GM19025 (cell line): ENCODE measurements around the gene STX5.
A peak's percentile ranks its signal among the peaks of the same experiment; 100 is the strongest.
"Not testable (repeated sequence)": the region's sequence is repeated elsewhere in the genome, so short reads cannot be mapped to it uniquely, and the experiment has no call there.

Experiments used
- ATAC-seq: cut with Tn5 transposase; IDR thresholded peaks from one replicate; pipeline ENCODE4 v1.9.1; 2021; ENCODE audit warnings: mild to moderate bottlenecking, low read depth, moderate library complexity; ENCODE audit not compliant: unreplicated experiment

Gene STX5

DNA sequence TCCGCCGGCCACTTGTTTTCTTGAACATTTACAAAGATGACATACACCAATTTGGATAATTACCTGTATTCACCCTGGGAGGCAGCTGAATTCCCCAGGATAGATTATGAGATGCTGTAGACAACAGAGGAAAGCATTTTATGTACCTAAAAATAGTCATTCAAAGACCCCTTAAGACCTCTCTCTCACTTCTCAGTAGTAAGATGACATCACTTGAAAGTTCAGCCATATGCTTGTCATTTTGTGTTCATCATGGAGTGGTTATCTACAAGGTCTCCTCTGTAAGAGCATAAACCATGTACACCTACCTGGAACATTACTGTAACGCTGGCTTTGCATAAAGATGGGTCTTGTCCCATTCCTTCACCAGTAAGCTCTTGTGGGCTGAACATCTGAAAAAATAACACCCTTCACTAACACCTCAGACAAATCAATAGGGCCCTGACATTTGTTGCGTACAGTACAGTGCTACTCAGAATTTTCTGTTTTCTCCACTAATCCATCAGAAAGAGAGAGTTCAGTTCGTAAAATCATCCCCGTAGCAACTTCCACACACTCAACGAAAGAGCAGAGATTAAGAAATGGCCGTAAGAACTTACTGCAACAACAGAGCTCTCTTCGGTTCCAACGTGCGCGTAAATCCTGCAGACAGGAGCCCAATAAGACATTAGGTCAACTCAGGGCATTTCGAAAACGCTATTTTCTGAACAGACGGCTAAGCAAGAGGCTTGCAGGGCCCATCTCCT is 23.1 kb upstream of the STX5 start:
- no peak for ATAC-seq

DNA sequence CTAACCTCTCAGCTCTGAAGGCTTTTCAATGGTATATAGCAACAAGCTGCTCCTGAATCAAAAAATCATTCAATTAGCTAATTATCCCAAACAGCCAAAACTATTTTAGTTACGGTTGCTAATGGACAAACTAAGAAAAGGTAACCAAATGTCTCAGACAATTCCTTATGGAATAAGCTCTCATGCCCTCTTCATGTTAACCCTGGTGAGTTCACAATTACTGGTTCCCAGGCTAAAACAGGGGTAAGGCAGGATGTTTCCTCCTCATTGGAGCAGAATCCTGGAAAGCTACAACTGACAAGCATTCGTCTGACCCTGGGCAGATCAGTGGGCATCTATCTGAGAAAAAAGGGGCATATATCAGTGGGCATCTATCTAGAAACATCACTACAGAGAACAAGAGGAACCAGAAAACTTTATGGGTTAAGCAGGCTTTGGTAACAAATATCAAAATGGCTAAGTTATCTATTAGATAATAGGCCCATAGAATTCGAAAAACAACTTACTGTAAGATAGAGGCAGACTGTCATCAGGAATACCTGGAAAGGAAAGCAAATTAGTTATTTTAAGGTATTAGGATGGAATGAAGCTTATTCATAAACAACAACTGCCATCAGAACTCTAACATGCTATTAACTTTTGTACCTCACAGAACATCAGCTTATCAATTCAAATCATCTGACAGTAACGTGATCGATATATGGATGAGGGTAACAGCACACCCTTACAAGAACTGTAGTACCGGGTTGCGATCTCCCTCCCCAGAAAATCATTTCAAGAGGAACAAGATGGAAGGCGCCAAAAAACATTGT is 22.4 kb upstream of the STX5 start:
- no peak for ATAC-seq

DNA sequence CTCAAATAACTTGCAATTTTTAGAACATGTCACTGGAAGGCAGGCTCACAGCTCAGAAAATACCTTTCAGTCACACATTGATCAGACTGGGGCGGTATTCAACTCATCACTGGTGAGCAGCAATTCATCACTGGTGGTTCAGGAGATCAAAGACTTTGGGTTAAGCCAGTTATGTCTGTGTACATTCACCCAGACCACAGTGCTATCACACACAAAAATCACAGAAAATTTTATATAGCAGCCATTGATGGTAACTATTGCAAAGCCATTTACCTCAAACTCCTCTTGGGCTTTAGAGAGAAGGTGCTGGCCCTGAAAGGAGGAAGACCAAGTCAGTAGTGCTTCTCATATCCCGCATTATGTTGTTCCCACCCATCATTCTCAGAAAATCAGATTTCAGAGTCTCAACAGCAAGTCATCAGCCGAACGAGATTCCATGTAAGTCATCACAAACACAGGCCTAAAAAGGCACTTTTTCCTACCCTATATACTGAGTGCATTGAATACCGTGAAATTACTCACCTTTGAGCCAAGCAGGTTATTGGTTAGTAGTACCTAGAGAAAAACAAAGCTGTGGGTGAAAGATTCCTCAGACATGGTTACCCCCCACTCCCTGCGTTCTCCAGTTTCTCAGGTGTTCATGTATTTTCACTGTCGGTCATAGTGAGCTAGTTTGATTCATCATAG is 21.6 kb upstream of the STX5 start:
- no peak for ATAC-seq

DNA sequence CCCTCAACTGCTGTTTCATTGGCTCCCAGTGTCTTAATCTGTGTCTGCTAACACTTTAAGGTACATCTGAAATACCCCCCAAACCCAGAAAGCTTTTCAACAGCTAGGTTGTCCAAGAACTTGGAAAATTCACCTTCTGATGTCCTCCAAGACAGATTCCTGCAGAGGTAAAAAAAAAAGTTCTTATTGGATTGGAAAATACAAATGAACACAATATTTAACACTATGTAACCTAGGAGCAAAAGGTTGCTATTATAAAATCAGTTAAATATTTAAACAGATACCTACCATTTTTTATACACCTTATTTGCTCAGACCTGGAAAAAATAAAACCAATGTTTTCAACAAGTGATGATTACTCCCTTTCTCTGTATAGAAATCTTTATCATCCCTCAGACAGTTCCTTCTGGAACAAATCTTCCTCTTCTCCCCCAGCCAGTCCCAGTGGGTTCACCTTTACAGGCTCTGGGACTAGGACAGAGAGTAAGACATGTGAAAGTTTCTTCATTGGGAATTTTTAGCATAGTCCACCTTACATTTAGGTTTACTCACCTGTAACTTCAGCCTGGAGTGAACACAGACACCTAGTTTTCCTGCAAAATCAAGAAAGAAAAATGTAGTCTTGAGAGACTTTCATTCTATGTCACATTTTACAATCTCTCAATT is 20.8 kb upstream of the STX5 start:
- ATAC-seq = no peak

DNA sequence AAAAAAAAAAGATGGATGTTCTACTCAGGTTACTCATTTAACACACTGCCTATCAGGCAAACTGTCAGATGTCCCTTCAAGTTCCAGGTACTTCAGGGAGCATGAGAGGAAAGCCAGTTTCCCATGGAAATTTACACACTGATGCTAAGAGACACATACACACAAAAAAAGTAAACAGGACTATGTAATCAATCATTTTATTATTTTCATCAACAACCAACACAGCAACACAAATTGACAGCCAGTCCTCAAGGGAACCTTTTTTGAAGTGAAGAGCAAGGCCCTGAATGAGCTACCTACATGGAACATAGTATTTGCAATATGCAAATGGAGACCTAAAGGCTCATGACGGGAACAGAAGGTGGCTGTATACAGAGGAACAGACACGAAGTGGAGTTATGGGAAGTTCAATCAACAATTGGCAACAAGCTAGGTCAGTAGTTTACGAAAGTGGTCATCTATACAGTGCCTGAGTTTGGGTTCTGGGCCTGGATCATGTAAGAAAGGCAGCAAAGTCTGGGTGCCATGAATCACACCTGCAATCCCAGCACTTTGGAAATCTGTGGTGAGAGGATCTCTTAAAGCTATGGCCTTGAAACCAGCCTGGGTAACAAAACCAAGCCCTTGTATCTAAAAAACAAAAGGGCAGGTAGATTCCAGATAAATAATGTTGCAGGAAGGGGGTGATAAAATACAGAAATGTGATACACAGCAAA is 20.1 kb upstream of the STX5 start:
- ATAC-seq = no peak

DNA sequence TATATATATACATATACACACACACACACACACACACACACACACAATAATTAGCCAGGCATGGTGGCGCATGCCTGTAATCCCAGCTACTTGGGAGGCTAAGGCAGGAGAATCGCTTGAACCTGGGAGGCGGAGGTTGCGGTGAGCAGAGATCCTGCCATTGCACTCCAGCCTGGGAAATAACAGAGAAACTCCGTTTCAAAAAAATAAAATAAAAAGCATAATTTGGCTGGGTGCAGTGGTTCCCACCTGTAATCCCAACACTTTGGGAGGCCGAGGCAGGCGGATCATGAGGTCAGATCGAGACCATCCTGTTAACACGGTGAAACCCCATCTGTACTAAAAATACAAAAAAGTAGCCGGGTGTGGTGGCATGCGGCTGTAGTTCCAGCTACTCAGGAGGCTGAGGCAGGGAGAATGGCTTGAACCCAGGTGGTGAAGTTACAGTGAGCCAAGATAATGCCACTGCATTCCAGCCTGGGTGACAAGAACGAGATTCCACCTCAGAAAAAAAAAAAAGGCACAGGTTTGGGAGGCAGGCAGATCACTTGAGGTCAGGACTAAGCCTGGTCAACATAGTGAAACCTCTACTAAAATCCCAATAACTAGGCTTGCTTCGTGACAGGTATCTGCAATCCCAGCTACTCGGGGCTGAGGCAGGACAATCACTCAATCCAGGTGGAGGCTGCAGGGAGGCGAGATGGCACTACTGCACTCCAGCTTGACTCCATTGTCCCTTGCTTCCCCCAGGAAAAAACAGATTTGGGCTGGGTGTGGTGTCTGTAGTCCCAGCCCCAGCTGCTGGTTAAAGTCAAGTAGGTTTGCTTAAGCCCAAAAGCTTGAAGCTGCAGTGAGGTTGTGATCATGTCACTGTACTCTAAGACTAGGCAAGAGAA is 19.3 kb upstream of the STX5 start:
- no peak for ATAC-seq

DNA sequence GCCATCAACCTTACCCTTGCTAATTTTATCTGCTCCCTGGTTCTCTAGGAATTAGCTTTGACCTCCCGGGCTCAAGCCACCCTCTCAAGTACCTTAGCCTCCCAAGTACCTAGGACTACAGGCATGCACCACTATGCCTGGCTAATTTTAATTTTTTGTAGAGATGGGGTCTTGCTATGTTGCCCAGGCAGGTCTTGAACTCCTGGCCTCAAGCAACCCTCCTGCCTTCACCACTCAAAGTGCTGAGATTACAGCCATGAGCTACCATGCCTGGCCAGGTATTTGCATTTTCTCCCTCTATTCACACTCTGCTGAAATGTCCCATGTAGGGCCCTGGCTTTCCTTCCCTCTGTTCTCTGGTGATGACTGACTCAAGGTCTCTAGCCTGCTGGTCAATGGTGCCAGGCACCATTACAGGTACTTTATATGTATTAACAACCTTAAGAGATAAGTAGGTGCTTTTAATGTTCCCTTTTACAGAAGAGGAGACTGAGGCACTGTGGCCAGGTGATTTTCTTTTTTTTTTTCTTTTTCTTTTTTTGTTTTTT is 16.0 kb upstream of the STX5 start:
- no peak for ATAC-seq

DNA sequence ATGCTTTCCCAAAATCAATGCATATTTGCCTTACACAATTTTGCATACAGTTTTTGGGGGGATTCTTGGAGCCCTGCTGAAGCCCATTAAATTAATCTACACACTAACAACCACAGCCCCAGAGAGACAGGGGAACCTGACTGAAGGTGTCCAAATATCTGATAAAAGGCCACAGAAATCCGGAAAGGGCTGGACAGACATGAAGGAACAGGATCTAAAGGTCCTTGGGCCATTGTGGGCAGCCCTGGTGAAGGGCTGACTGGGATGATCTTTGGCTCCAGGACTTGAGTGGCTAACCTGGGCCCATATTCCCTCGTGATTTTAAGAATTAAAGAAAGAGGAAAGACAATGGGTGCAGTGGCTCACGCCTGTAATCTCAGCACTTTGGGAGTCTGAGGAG is 14.3 kb upstream of the STX5 start:
- ATAC-seq = no peak

DNA sequence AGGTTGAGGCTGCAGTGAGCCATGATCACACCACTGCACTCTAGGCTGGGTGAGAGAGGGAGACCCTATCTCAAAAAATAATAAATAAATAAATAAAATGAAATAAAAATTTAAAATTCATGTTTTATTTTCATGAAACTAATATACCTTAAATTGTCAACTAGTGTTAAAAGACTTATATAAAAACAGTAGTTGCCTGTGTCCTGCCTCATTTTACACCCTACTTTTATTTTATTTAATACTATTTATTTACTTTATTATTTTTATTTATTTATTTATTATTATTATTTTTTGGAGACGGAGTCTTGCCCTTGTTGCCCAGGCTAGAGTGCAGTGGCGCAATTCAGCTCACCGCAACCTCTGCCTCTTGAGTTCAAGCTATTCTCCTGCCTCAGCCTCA is 12.3 kb upstream of the STX5 start:
- ATAC-seq = no peak

DNA sequence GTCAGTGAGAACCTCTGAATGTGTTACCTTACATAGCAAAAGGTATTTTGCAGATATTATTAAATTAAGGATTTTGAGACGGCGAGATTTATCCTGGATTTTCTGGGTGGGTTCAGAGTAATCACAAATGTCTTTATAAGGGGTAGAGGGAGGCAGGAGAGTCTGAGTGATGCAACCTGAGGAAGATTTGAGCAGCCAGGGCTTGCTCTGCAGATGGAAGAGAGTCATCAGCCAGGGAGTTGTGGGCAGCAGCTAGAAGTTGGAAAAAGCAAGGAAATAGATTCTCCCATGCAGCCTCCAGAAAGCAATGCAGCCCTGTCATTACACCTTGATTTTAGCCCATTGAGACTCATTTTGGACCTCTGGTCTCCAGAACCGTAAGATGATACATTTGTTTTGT is 11.6 kb upstream of the STX5 start:
- ATAC-seq = no peak

DNA sequence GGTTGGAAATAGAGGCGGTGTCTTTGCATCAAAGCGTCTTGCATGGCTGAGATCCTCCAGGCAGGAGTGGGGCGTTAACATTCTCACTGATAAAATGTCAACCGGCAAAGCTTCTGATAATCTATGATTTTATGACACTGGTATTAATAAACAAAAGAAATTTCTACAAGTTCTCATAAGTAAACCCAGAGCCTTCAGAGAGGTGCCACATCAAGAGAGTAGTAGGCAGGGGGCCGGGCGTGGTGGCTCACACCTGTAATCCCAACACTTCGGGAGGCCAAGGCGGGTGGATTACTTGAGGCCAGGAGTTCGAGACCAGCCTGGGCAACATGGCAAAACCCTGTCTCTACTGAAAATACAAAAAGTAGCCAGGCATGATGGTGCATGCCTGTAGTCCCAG is 11.0 kb upstream of the STX5 start:
- ATAC-seq = not testable (repeated sequence)

DNA sequence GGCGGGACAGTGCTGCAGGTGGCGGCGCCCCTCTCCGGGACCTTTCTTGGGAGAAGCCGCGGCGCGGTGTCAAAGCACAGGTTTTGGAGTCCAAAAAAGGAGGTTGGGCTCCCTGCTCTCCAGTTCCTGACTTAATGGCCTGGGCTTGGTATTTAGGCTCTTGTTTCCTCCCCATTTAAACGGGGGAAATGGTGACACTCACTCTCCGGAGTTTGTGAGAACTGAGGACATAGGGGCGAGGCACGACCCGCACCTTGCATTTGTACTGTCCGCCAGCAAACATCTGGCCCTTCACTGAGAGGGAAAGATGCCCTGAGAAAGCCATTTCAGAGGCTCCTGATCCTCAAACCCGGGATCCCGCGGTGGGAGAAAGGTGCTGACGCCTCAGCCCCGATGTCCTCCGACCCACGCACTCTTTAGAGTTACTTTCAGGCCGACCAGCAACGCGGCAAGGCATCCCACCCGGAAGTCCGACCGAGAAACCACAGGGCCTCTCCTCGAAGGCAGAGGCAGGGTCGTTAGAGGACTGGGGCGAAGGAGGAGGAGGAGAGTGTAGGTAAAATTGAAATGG is 10.4 kb upstream of the STX5 start:
- no peak for ATAC-seq

DNA sequence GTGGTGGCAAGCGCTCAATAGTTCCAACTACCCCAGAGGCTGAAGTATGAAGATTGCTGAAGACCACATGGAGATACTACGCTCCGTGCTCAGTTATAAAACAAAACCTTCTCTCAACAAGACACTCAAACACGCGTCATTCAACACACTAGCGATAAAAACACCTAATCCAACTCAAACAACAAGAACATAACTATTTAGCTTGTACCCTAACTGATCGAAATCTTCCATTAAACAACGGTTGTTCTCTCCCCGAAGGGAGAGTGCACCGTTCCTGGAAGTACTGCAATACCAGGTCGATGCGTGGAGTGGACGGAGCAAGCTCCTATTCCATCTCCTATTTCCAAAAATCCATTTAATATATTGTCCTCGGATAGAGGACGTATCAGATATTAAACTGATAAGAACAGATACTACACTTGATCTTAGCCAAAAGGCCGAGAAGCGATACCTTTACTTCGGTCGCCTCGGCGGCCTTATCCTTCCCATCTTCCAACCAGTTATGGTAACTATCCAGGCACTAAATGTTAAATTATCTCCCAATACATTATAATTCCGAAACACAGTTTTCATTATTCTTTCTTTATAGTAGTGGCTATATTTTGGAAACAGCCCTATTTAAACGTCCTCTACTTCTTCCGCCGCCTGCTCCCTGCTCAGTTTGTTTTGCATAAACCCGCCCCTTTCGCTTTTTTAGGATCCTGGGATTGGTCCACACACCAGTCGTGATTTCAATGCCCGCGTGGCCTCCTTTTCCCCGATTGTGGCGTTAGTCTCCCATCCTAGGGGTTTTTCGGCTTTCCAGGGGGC is 9.7 kb upstream of the STX5 start:
- peak; percentile 54 for ATAC-seq

DNA sequence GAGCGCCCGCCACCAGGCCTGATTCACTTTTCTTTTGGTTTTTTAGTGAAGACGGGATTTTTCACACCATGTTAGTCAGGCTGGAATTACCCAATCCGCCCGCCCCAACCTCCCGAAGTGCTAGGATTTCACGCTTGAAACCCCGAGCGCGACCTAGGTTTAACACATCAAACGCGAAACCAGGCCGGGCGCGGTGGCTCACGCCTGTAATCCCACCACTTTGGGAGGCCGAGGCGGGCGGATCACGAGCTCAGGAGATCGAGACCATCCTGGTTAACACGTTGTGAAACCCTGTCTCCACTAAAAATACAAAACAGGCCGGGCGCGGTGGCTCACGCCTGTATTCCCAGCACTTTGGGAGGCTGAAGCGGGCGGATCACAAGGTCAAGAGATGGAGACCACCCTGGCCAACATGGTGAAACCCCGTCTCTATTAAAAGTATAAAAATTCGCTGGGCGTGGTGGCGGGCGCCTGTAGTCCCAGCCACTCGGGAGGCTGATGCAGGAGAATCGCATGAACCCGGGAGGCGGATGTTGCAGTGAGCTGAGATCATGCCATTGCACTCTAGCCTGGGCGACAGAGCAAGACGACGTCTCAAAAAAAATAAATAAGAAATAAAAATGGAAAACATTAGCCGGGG is 9.0 kb upstream of the STX5 start:
- ATAC-seq = peak; percentile 1

DNA sequence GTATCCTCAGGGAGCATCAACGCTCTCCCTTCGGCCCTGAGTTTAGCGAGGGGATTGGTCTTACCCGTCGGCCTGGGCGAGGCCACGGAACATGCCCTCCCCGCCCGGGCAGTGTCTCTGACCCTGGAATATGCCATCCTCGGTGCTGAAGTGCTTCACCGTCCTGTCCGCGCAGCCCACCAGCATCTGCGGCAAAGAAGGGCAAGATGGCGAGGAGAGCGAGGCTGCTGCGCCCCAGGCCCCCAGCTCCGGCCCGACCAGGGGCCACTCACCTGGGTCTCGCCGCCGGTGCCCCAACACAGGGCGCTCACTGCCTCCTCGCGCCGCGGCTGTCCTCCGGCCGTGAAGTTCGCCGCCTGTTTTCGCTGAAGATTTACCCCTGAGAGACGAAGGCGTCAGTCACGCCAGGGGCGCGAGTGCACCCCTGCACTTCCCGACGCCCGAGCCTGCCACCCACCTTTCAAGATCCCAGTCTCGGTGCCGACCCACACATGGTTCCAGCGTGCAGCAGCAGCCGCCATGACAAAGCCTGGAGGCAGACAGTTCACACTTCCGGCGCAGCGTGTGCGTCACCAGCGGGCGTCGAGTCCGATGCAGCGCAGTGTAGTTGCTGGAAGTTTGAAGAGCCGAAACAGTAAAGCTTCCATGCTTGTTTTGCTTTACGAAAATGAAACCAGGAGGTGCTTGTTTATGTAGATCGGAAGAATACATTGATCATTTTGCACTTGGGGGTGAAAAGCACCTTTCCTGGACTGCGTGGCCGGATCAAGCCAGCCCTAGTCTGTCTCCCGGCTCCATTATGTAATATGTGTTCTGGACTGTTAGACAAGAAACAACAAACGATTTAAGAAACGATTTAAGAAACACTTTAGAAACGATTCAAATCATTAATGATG is 7.4 kb upstream of the STX5 start, which contains the start of gene WDR74:
WDR74 (minus strand) TSS at position 541 of the 896 bp plus-strand sequence; CDS start at position 521, 20 bp downstream.
- peak; percentile 40 for ATAC-seq

DNA sequence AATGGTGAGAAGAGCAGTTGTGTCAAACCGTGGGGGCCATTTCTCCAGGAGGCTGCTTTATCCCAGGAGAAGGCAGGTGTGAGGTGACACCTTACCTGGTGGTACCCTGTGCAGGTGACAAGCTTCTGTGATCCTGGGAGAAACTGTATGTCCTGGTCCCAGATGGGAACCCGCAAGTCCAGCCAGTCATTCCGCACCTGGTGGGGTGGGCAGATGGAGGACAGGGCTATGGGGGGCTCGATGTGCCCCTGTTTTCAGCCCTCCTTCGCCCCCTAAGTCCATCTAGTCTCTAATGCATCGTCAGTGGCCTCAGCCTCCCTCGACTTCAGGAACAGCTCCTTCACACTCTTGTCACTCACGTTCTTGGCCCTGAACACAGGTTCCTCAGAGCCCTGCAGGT is 3.5 kb upstream of the STX5 start:
- no peak for ATAC-seq
